ENCODE data around the gene PGF.

DNA sequence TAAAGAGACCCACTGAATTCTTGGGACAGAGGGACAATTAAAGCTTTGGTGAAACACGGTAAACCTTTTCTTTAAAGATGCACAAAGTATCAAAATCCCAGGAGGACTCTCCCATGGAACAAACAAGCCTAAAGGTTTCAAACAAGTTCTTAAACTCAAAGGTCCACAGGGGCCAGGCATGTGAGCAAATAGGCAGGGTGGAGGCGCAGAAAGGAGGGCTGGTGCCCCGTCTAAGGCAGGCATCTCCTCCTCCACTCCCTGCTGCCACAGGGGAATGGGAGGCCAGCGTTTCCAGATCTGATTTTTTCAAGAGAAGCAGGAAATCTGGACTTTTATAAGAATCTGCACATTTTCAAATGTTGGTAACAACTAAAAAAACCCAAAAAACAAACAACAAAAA lies 40.0 kb downstream of the PGF start:
- no peak for TF ChIP-seq EP300 (IDR thresholded peaks at IDR 0.05)
- TF ChIP-seq, protein P1, sequence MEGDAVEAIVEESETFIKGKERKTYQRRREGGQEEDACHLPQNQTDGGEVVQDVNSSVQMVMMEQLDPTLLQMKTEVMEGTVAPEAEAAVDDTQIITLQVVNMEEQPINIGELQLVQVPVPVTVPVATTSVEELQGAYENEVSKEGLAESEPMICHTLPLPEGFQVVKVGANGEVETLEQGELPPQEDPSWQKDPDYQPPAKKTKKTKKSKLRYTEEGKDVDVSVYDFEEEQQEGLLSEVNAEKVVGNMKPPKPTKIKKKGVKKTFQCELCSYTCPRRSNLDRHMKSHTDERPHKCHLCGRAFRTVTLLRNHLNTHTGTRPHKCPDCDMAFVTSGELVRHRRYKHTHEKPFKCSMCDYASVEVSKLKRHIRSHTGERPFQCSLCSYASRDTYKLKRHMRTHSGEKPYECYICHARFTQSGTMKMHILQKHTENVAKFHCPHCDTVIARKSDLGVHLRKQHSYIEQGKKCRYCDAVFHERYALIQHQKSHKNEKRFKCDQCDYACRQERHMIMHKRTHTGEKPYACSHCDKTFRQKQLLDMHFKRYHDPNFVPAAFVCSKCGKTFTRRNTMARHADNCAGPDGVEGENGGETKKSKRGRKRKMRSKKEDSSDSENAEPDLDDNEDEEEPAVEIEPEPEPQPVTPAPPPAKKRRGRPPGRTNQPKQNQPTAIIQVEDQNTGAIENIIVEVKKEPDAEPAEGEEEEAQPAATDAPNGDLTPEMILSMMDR (IDR thresholded peaks at IDR 0.05) = no peak

Data from upper lobe of left lung (tissue), 4 donors.